ENCODE measurements around the gene ROBO2.

DNA sequence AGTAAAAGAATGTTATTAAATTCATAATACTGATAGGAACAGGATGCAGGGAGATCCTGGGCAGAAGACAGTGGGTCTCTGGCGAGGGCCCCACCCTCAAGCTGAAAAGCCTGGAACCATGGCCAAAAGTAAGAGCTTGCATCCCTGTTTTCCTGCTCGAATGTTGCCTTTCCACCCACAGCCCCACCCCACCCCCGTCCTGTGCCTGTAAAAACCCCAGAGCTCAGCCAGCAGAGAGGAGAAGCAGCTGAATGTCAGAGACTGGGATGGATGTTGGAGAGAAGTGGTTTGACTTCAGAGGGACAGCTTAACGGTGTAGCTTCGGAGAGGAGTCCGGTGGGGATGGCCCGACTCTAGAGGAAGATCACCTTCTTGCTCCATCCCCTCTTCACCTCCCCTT is 207.9 kb downstream of the ROBO2 start:
- TF ChIP-seq, protein P1, sequence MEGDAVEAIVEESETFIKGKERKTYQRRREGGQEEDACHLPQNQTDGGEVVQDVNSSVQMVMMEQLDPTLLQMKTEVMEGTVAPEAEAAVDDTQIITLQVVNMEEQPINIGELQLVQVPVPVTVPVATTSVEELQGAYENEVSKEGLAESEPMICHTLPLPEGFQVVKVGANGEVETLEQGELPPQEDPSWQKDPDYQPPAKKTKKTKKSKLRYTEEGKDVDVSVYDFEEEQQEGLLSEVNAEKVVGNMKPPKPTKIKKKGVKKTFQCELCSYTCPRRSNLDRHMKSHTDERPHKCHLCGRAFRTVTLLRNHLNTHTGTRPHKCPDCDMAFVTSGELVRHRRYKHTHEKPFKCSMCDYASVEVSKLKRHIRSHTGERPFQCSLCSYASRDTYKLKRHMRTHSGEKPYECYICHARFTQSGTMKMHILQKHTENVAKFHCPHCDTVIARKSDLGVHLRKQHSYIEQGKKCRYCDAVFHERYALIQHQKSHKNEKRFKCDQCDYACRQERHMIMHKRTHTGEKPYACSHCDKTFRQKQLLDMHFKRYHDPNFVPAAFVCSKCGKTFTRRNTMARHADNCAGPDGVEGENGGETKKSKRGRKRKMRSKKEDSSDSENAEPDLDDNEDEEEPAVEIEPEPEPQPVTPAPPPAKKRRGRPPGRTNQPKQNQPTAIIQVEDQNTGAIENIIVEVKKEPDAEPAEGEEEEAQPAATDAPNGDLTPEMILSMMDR (conservative IDR thresholded peaks at IDR 0.05), result no peak
- no peak for TF ChIP-seq ZFX (IDR thresholded peaks at IDR 0.05)
